Hematopoietic multipotent progenitor cell treated with erythropoietin and hydrocortisone succinate and interleukin-3 and kit ligand, for 6 days (in vitro differentiated cells): ENCODE data around the gene NIN.
"Not testable (repeated sequence)": the region's sequence is repeated elsewhere in the genome, so short reads cannot be mapped to it uniquely, and the experiment has no call there.

ENCODE experiments used
- DNase-seq: peaks from one replicate; pipeline ENCODE4 v3.0.0-alpha.2; 2015

Gene NIN

DNA sequence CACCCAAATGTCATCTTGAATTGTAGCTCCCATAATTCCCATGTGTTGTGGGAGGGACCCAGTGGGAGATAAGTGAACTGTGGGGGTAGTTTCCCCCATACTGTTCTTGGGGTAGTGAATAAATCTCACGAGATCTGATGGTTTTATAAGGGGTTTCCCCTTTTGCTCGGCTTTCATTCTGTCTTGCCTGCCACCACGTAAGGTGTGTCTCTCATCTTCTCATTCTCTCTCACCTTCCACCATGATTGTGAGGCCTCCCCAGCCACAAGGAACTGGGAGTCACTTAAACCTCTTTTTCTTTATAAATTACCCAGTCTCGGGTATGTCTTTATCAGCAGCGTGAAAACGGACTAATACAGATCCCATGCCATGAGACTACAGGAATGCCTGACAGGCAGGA lies 11.7 kb downstream of the NIN start:
- DNase-seq, result not testable (repeated sequence)

GRCh38 chr14:50816395-50817047 lies 14.4 kb downstream of the NIN start:
- DNase-seq, result no peak

DNA sequence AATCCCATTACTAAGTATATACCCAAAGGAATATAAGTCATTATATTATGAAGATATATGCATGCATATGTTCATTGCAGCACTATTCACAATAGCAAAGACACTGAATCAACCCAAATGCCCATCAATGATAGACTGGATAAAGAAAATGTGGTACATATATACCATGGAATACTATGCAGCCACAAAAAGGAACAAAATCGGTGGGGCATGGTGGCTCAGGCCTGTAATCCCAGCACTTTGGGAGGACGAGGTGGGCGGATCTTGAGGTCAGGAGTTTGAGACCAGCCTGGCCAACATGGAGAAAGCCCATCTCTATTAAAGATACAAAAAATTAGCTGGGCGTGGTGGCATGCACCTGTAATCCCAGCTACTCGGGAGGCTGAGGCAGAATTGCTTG lies 15.4 kb downstream of the NIN start:
- not testable (repeated sequence) for DNase-seq

DNA sequence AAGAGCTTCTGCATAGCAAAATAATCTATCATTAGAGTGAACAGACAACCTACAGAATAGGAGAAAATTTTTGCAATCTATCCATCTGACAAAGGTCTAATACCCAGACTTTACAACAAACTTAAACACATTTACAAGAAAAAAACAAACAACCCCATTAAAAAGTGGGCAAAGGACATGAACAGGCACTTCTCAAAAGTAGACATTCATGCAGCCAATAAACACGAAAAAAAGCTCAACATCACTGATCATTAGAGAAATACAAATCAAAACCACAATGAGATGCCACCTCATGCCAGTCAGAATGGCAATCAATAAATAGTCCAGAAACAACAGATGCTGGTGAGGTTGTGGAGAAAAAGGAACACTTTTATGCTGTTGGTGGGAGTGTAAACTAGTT lies 15.9 kb downstream of the NIN start:
- DNase-seq, result not testable (repeated sequence)

DNA sequence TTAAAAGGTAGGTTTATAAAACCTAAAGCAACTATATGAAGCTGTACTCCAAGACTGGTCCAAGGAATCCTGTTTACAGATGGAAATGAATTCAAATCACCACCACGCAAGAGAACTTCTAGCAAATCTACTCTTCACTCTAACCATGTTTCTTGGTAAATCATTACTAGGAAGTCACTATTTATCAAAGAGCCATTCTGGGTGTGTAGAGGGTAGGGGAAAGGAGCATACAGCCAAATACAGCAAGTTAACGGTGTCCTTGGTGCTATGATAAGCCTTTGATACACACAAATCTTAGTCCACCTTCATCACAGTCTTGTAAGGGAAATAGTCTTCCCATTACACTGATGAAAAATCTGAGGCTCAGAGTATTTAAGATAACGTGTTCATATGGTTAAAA lies 16.8 kb downstream of the NIN start:
- peak; percentile 42 for DNase-seq

DNA sequence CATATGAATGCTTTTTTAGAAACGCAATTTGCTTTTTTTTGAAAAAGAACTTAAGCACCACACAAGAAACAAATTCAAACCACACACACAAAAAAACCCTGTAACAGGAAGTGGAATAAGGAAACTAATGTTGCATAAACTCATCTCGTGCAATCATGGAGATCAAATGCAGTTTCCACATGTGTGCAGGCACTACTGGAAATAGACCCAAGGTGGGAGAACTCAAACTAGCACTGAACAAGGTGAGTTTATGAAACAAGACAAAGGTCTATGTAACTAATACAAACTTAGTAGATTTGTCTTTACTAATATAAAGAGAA lies 17.5 kb downstream of the NIN start:
- peak; percentile 73 for DNase-seq

DNA sequence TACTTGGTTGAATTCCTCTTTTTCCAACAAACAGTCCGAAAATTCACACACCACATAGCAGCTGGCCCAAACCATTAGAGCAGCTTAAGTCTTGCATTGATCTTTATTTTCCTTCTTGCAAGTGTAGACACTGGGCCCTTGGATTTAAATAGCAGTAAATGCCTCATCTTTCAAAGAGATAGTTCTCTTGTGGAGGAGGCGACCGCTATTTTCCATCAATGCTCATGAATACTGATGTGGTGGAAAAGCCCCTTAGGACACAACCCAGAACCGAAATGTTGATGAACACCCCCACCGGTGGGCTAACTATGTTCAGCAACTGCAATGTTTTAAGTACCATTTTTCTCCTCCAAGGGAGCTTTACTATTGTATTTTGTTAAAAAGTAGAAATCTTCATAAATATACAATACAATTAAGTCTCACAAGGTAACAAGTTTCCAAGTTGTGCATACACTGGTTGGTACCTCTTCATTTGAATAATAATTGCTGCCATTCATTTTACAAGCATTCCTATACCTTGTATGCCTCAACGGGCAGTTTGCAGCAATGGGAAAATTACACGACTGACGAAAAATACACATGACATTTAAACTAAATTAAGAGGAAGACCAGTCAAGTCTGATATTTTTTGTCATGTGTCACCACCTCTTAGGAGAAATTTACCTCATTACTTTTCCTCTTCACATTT lies 18.0 kb downstream of the NIN start:
- DNase-seq, result no peak

GRCh38 chr14:50812180-50812579 lies 18.8 kb downstream of the NIN start:
- DNase-seq, result no peak

GRCh38 chr14:50808053-50808452 lies 22.9 kb downstream of the NIN start:
- DNase-seq, result no peak

DNA sequence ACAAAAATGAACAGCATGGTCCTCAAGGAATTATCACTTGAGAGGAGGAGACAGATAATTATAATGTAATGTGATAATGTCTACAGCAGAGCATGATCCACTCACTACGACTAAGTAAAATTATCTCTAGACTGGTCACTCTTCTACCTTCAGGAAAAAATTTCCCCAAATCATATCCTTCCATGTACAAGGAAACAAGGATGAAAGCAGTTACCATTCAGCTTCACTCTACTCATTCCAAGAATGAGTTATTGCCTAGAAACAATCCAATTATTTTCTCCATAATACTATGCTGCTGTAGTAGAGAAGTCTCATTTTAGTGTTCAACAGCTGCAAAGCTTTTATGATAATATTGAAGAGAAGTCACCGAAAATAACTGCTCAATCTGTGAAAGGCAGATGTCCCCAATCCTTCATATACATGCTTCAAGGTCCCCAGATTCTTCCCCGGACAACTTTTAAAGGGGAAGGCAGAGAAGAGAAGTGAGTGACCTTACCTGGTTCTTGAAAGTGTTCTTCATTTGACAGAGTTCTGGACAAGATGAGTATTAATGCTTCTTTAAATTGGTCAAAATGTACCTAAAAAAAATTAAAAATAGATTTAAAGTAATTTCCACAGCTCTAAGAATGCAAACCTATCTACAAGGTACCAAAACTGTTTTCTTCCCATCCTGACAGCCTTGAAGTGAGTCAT lies 24.6 kb downstream of the NIN start:
- no peak for DNase-seq

GRCh38 chr14:50805396-50805795 lies 25.6 kb downstream of the NIN start:
- no peak for DNase-seq

DNA sequence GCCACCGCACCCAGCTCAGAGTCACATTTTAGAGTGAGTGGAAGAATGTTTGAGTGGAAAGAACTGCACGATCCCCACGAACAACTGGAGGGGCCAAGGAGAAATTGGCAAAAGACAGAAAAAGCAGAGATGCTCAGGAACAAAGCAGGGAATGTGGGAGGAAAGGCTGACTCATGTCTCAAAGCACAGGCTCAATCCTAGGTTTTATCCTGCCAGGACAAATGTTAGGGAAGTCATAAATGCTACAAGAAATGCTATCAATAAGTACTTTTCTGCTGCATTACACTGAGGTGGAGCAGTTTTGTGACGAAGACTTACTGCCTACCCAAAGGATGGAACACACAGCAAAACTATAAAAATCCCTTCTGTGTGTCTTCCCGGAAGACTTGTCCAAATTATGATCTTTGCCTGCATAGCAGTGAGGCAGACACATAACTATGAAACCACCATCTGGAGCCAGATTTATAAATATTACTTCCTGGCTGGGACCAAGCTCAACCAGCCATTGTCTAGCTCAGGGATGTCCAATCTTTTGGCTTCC lies 26.7 kb downstream of the NIN start:
- DNase-seq, result no peak

GRCh38 chr14:50801706-50802105 lies 29.3 kb downstream of the NIN start:
- no peak for DNase-seq

- no peak for DNase-seq
Measured at GRCh38 chr14:50800032-50800431, 30.9 kb downstream of the NIN start.

DNA sequence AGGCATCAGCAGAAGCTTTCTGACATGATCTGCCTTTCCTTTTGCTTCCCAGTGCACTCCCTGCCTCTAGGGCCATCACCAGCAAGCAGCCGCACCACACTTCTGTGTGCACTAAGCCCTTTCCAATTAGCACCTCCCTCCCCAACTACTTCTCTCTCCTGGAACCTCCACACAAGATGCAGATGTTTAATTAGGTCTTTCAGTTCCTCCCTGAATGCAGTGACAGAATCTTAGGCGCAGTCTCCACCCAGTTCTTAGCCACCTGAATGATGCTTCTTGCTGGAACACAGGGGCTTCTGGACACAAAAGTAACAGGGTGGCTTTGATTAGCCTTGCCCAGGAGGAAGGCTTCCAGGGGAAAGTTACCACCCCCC lies 32.9 kb downstream of the NIN start:
- DNase-seq, result no peak

DNA sequence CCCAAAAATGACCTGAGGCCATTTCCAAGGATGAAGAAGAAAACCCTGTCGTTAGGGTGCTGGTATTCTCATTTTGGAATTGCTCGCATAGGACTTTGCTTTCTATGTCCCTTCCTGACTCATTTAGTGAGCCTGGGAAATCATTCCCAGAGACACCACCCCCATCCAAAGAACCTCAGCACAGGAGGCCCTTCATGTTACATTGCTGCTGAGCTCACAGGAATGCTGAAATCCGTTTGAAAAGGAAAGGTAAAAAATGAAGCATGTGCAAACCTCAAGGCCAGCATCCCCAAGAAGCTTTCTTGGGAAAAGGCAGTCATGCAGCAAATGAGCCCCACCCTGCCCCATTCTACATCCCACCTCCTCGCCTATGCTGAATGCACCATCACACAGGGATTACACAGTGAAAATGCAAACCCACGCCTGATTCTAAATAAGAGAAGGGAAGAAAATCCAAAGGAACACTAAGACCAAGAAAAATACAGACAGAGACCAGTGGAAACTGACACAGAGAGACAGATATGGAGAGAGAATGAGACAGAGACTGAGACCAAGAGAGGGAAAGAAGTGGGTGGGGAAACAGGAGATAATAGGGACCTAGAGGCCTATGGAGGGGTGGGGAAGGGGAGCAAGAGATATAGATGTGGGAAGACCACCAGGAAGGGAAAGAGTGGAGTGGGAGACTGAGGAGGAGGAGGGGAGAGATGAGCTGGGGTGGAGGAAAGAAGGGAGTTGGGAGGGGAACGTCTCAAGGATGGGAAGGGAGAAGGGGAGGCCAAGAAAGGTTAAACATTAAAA lies 33.5 kb downstream of the NIN start:
- DNase-seq, result no peak

- no peak for DNase-seq
Measured at GRCh38 chr14:50796390-50796789, 34.6 kb downstream of the NIN start.

DNA sequence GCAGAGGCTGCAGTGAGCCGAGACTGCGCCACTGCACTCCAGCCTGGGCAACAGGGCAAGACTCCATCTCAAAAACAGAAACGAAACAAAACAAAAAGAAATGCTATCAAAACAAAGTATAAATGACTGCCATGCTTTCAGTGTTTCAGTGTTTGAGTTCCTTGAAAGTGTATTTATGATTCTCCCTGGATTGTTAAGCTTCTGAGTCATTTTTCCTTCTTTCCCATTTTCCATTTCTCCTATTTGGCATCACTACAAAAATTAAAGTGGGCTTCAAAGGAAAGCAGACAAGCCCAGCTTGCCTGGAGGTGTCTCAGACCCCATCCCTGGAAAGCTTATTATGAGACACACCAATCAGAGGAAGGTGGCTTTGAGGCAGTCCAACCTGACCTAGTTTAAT lies 35.1 kb downstream of the NIN start:
- DNase-seq, result no peak

- no peak for DNase-seq
Measured at GRCh38 chr14:50795142-50795541, 35.8 kb downstream of the NIN start.

- DNase-seq, result peak; percentile 75
Measured at GRCh38 chr14:50794068-50794645, 36.8 kb downstream of the NIN start.

GRCh38 chr14:50792634-50793068 lies 38.3 kb downstream of the NIN start:
- no peak for DNase-seq

DNA sequence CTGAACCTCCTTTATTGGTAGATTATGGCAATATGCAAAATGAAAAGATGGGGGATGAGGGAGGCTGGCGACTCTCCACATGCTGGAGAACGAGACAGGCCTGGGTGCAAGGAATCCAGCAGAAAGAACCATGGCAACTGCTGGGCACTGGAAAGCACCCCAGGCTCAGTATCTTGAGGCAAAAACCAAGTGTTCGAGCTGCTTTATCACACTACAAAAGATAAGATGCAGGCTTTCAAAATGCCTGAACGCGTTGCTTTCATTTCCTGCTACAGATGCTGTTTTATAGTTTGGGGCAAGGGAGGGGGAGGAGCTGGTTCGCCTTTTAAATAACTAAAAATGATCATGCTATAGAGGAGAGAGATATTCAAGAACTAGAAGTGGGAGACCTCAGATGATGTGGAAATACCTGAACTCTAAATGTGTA lies 38.9 kb downstream of the NIN start:
- peak; percentile 57 for DNase-seq

GRCh38 chr14:50791201-50791600 lies 39.8 kb downstream of the NIN start:
- no peak for DNase-seq
